Sciatic nerve (tissue), 2 donors: ENCODE results near the gene TYRP1. TPM values are rescaled to one million over a fixed set of nuclear protein-coding genes. Genes with fewer than 3 reads are reported as not detected.
"Not testable (repeated sequence)": the region's sequence is repeated elsewhere in the genome, so short reads cannot be mapped to it uniquely, and the experiment has no call there.

Experiments used
- ATAC-seq: fragments of 200-7000 bp; cut with Tn5 transposase; one replicate; pipeline ENCODE4 v1.9.1; 2020; ENCODE audit warnings: mild to moderate bottlenecking, moderate library complexity
- DNase-seq: peaks from one replicate; pipeline ENCODE4 v3.0.0-alpha.2; 2020; ENCODE audit warnings: low spot score
- intact Hi-C: fragments of 100-400 bp; cut with DNase I; formaldehyde crosslinking; loops from one replicate; pipeline ENCODE4 v1.14.2; 2022
- total RNA-seq: library from RNA; stranded (reverse); fragmentation: NEBNext Ultra II Directional; extraction: Animal tissue kit (Norgen Biotek cat#: 25700); gene quantifications from one replicate; pipeline ENCODE4 v1.2.1, GENCODE V29; 2021
- donor health status: DM: no; HTN: no; CAD: no.
- donor health status: DM: no; HTN: no; CAD: no.

Gene TYRP1
- total RNA-seq: not detected

- DNase-seq: no peak
- ATAC-seq: no peak
- intact Hi-C loops: no loop called here
Observed at GRCh38 chr9:12693141-12693540, at the start of gene TYRP1. Gene TYRP1 (plus strand): TSS chr9:12693385. CDS start chr9:12693997, 612 bp downstream.

- ATAC-seq (no peak), DNase-seq (no peak)
- intact Hi-C loops: no loop called here
Observed at GRCh38 chr9:12643686-12644085, 49.5 kb upstream of the TYRP1 start.

- DNase-seq (no peak), ATAC-seq (no peak)
- intact Hi-C loops: no loop called here
Observed at GRCh38 chr9:12648925-12649324, 44.3 kb upstream of the TYRP1 start.

GRCh38 chr9:12651125-12651524 lies 42.1 kb upstream of the TYRP1 start:
- intact Hi-C loops: no loop called here
- no peak for ATAC-seq
- DNase-seq: no peak

- intact Hi-C loops: no loop called here
- ATAC-seq (no peak), DNase-seq (no peak)
Observed at GRCh38 chr9:12652973-12653372, 40.2 kb upstream of the TYRP1 start.

- ATAC-seq: no peak
- DNase-seq: no peak
- intact Hi-C loops: no loop called here
Observed at GRCh38 chr9:12656803-12657202, 36.4 kb upstream of the TYRP1 start.

GRCh38 chr9:12657233-12657632 lies 36.0 kb upstream of the TYRP1 start:
- DNase-seq (no peak), ATAC-seq (no peak)
- intact Hi-C loops: no loop called here

- intact Hi-C loops: no loop called here
- ATAC-seq: no peak
- DNase-seq: no peak
Observed at GRCh38 chr9:12657998-12658397, 35.2 kb upstream of the TYRP1 start.

- DNase-seq (peak; percentile 42), ATAC-seq (peak; percentile 42)
- intact Hi-C loops: no loop called here
Observed at GRCh38 chr9:12658531-12659209, 34.5 kb upstream of the TYRP1 start.

- ATAC-seq (no peak), DNase-seq (no peak)
- intact Hi-C loops: no loop called here
Observed at GRCh38 chr9:12659220-12659619, 34.0 kb upstream of the TYRP1 start.

- DNase-seq (no peak), ATAC-seq (no peak)
- intact Hi-C loops: no loop called here
Observed at GRCh38 chr9:12666813-12667212, 26.4 kb upstream of the TYRP1 start.

- intact Hi-C loops: no loop called here
- no peak for ATAC-seq
- no peak for DNase-seq
Observed at GRCh38 chr9:12667892-12668291, 25.3 kb upstream of the TYRP1 start.

- no peak for DNase-seq
- no peak for ATAC-seq
- intact Hi-C loops: no loop called here
Observed at GRCh38 chr9:12670006-12670405, 23.2 kb upstream of the TYRP1 start.

- intact Hi-C loops: no loop called here
- DNase-seq (no peak), ATAC-seq (no peak)
Observed at GRCh38 chr9:12674961-12675360, 18.2 kb upstream of the TYRP1 start.

GRCh38 chr9:12677462-12678126 lies 15.6 kb upstream of the TYRP1 start:
- DNase-seq, ATAC-seq, intact Hi-C loops: not testable (repeated sequence)

- intact Hi-C loops: loop anchor here (10.0 kb wide), 1 partner anchor 64 kb away; no protein-coding TSS in a partner anchor
- ATAC-seq: no peak
Observed at GRCh38 chr9:12680341-12680740, 12.8 kb upstream of the TYRP1 start.

GRCh38 chr9:12680757-12681156 lies 12.4 kb upstream of the TYRP1 start:
- DNase-seq: no peak
- no peak for ATAC-seq
- intact Hi-C loops: loop anchor here (10.0 kb wide), 1 partner anchor 64 kb away; no protein-coding TSS in a partner anchor

More at GRCh38 chr9:12680341-12680740, 12.8 kb upstream of the TYRP1 start:
- no peak for DNase-seq

GRCh38 chr9:12681620-12682019 lies 11.6 kb upstream of the TYRP1 start:
- ATAC-seq (no peak), DNase-seq (no peak)
- intact Hi-C loops: loop anchor here (10.0 kb wide), 1 partner anchor 63 kb away; no protein-coding TSS in a partner anchor

GRCh38 chr9:12684974-12685373 lies 8.2 kb upstream of the TYRP1 start:
- DNase-seq (no peak), ATAC-seq (no peak)
- intact Hi-C loops: loop anchor here (10.0 kb wide), 1 partner anchor 60 kb away; no protein-coding TSS in a partner anchor

- intact Hi-C loops: loop anchor here (10.0 kb wide), 1 partner anchor 56 kb away; no protein-coding TSS in a partner anchor
- no peak for ATAC-seq
Observed at GRCh38 chr9:12689233-12689632, 4.0 kb upstream of the TYRP1 start.

More at GRCh38 chr9:12689233-12689632, 4.0 kb upstream of the TYRP1 start:
- DNase-seq: no peak
